ENCODE data around the gene DNAJC8.

- TF ChIP-seq CTCF (conservative IDR thresholded peaks at IDR 0.05) (no peak), EZH2 (IDR thresholded peaks at IDR 0.05; ENCODE audit: low read depth) (no peak)
Measured at GRCh38 chr1:28162151-28162550, 70.7 kb downstream of the DNAJC8 start.
